SK-N-MC (cell line): ENCODE measurements around the gene ATP1A2.

ENCODE experiments used
- EZH2 ChIP-seq: fragments of 200-600 bp; sonication (generic); IDR thresholded peaks from one replicate; pipeline ENCODE4 v1.6.1; 2017; ENCODE audit warnings: antibody characterized with exemption
- FOXP2 ChIP-seq: optimal IDR thresholded peaks from 2 replicates; pipeline ENCODE3; 2011; ENCODE audit warnings: mild to moderate bottlenecking, moderate library complexity; ENCODE audit not compliant: insufficient read depth; ENCODE audit errors: extremely low read length, control extremely low read depth
- POLR2AphosphoS5 ChIP-seq: IDR thresholded peaks from 2 replicates; pipeline ENCODE4 v1.6.1; 2012; ENCODE audit warnings: mild to moderate bottlenecking, low read depth, low read length, borderline replicate concordance

DNA sequence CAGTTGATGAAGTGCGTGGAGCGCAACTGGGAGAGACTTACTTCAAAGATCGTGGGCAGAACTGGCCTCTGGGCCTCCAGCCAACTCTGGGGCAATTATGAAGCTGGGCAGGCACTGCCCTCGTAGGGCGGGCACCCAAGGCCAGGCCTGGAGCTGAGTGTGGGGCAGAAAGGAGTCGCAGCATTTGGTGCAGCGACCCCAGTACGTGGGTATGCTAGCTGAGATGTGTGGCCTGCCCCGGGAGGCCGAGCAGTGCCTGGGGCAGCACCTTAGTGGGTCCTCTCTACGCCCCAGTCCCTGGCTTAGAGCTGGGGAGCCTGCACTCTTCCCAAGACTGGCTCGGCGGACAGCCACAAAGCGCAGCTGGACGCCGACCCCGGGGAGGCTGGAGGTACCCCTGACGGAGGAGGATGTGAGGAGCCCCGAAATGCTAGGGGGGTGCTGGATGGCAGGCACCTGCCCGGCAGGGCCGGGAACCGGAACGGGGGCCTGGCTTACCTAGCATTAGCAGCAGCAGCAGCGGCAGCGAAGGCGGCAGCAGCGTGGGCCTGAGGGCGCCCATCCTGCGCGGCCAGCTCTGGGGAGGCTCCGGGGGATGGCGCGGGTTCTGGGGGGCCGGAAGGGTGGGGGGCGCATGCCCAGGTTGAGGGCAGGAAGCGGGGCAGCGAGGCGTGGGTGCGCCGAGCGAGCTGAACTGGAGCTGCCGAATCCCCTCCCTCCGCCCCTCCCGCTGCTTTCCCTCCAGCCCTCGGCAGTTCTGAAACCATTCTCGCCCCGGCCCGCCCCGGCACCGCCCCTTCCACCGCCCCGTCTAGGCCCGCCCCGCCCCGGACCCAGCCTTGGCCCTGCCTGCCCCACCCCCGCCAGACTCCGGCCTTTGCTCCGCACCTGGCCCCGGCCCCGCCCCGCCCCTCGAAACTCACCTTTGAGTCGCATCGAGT, 17.4 kb upstream of the ATP1A2 start, which contains the start of gene IGSF8:
- TF ChIP-seq EZH2 (no peak), FOXP2 (no peak), POLR2AphosphoS5 (no peak)
